HG02588 (cell line): ENCODE results near the gene ATP7B.

Experiments
- ATAC-seq: cut with Tn5 transposase; IDR thresholded peaks from one replicate; pipeline ENCODE4 v1.9.1; 2021; ENCODE audit warnings: mild to moderate bottlenecking, moderate library complexity; ENCODE audit not compliant: unreplicated experiment

Gene ATP7B

GRCh38 chr13:51902776-51903175 is 108.5 kb downstream of the ATP7B start:
- no peak for ATAC-seq

- no peak for ATAC-seq
Measured at GRCh38 chr13:51900471-51900870, 110.8 kb downstream of the ATP7B start.

GRCh38 chr13:51895906-51896888 is 115.1 kb downstream of the ATP7B start:
- no peak for ATAC-seq

GRCh38 chr13:51894239-51894638 is 117.0 kb downstream of the ATP7B start:
- no peak for ATAC-seq

GRCh38 chr13:51892657-51893056 is 118.6 kb downstream of the ATP7B start:
- no peak for ATAC-seq

DNA sequence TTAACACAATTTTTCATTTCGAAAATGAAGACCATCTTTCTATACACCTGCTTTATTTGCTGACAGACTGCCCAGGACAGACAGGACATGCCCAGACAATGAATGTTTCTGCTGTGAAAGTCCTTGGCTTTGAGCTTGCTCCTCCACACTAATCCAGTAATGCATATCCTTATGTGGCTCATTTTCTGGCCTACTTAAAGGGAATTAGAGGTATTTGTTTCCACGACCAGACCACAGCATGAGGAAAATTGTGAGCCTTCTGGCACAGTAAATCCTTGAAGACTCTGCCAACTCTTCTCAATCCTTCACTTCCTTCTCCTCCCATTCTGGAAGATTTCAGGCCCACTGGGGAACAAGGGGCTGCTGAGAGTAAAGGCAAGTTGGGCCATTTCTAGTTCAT is 123.8 kb downstream of the ATP7B start:
- ATAC-seq, result no peak

DNA sequence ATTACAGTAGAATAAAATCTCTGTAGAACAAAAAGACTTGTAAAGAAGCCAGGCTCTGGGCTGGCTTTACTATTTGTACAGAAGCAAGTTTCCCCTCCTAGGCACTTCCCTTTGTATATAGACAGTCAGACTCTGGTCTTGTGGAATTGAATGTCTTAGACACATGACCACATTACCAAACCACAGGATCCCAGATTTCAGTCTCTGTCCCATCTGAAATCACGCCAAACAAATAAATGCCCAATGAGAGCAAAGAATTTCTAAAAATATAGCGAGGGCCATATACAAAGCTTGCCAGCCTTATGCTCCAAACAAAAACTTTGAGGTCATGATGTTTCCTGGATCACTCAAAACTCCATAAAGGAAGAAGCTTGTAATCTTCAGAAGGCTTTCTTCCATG is 125.6 kb downstream of the ATP7B start:
- ATAC-seq, result no peak

DNA sequence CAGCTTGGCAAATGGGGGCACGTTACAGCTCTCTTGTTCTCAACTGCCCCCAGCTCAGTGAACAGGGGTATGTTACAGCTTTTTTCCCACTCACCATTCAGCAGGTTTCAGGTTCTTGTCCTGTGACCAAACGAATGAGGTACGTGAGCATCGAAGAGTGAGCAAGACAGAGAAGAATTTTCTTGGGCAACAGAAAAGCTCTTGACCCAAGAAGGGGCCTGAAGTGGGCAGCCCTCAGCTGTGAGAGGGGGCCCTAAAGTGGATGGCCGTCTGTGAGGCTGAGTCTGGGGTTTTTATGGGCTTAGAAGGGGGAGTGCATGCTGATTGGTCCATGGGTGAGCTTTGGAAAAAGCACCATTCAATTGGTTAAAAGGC is 128.0 kb downstream of the ATP7B start:
- ATAC-seq, result no peak
